GM23338 (cell line): ENCODE results near the gene KIAA2012. TPM values are rescaled to one million over a fixed set of nuclear protein-coding genes. Genes with fewer than 3 reads are reported as not detected.

Experiments used
- ATAC-seq: fragments of 200-7000 bp; cut with Tn5 transposase; 3 replicates; pipeline ENCODE4 v1.9.1; 2020
- DNase-seq: peaks from one replicate; pipeline ENCODE4 v3.0.0-alpha.2; 2015; ENCODE audit warnings: low spot score
- H2AFZ ChIP-seq: fragments of 200-600 bp; sonication (generic); 2 replicates; pipeline ENCODE4 v1.8.0; 2016; ENCODE audit warnings: antibody characterized with exemption, mild to moderate bottlenecking, moderate library complexity
- H3F3A ChIP-seq: fragments of 200-600 bp; sonication (generic); replicated peaks from 2 replicates; pipeline ENCODE4 v1.8.0; 2017; ENCODE audit warnings: antibody characterized with exemption, mixed run types, low read depth
- H3K27ac ChIP-seq: fragments of 200-600 bp; sonication (generic); 2 replicates; pipeline ENCODE4 v1.6.1; 2016; ENCODE audit warnings: low read depth
- H3K27me3 ChIP-seq: fragments of 200-600 bp; sonication (generic); 2 replicates; pipeline ENCODE4 v1.8.0; 2016; ENCODE audit warnings: mild to moderate bottlenecking, mixed run types, moderate library complexity; ENCODE audit not compliant: insufficient read depth
- H3K36me3 ChIP-seq: fragments of 200-600 bp; sonication (generic); 2 replicates; pipeline ENCODE4 v1.8.0; 2016; ENCODE audit warnings: mild to moderate bottlenecking; ENCODE audit not compliant: insufficient read depth
- H3K4me1 ChIP-seq: fragments of 200-600 bp; sonication (generic); 2 replicates; pipeline ENCODE4 v1.8.0; 2016; ENCODE audit warnings: mild to moderate bottlenecking, moderate library complexity; ENCODE audit not compliant: insufficient read depth
- H3K4me2 ChIP-seq: fragments of 200-600 bp; sonication (generic); 2 replicates; pipeline ENCODE4 v1.7.1; 2017; ENCODE audit warnings: mixed run types
- H3K4me3 ChIP-seq: fragments of 200-600 bp; sonication (generic); 2 replicates; pipeline ENCODE4 v1.6.1; 2016; ENCODE audit warnings: mixed run types
- H3K79me2 ChIP-seq: fragments of 200-600 bp; sonication (generic); replicated peaks from 2 replicates; pipeline ENCODE4 v1.8.0; 2017; ENCODE audit warnings: mild to moderate bottlenecking; ENCODE audit not compliant: insufficient read depth
- H3K9me2 ChIP-seq: fragments of 200-600 bp; sonication (generic); 2 replicates; pipeline ENCODE4 v1.8.0; 2017; ENCODE audit not compliant: insufficient read depth
- H4K20me1 ChIP-seq: fragments of 200-600 bp; sonication (generic); replicated peaks from 2 replicates; pipeline ENCODE4 v1.8.0; 2017; ENCODE audit warnings: mild to moderate bottlenecking; ENCODE audit not compliant: insufficient read depth
- H3K27ac Mint-ChIP-seq: 2 replicates; pipeline ENCODE4 v1.8.0; 2020; ENCODE audit warnings: inconsistent platforms, mild to moderate bottlenecking, moderate library complexity, mixed read lengths
- H3K27me3 Mint-ChIP-seq: 3 replicates; pipeline ENCODE4 v1.8.0; 2022; ENCODE audit warnings: low read depth, mild to moderate bottlenecking, moderate library complexity, mixed read lengths, inconsistent platforms; ENCODE audit not compliant: insufficient read depth, poor library complexity
- H3K36me3 Mint-ChIP-seq: 3 replicates; pipeline ENCODE4 v1.8.0; 2021; ENCODE audit warnings: low read depth, mild to moderate bottlenecking, inconsistent platforms, moderate library complexity, mixed read lengths
- H3K4me1 Mint-ChIP-seq: 3 replicates; pipeline ENCODE4 v1.8.0; 2020; ENCODE audit warnings: mild to moderate bottlenecking, inconsistent platforms, mixed read lengths
- H3K4me3 Mint-ChIP-seq: 3 replicates; pipeline ENCODE4 v1.8.0; 2021; ENCODE audit warnings: moderate library complexity, mild to moderate bottlenecking, inconsistent platforms, mixed read lengths
- H3K9me3 Mint-ChIP-seq: 3 replicates; pipeline ENCODE4 v1.8.0; 2020; ENCODE audit warnings: moderate library complexity, mild to moderate bottlenecking, inconsistent platforms, mixed read lengths
- CTCF ChIP-seq, 2 experiments: fragments of 200-600 bp in 1 of 2; sonication (generic) in 1 of 2; conservative IDR thresholded peaks; 2 replicates each; pipeline versions ENCODE4 v1.5.1 to v1.6.1; 2016 to 2017; ENCODE audit warnings: antibody characterized with exemption in 2 of 2, low read depth in 2 of 2, mild to moderate bottlenecking in 2 of 2, moderate library complexity in 1 of 2
- EZH2phosphoT487 ChIP-seq: fragments of 200-600 bp; sonication (generic); IDR thresholded peaks from one replicate; pipeline ENCODE4 v1.8.1; 2018; ENCODE audit warnings: antibody characterized with exemption; ENCODE audit not compliant: unreplicated experiment
- POLR2AphosphoS5 ChIP-seq: IDR thresholded peaks from 2 replicates; pipeline ENCODE4 v1.6.1; 2016; ENCODE audit warnings: antibody characterized with exemption, low read depth
- REST ChIP-seq: IDR thresholded peaks from one replicate; pipeline ENCODE4 v1.6.1; 2018; ENCODE audit warnings: antibody characterized with exemption; ENCODE audit not compliant: unreplicated experiment
- STAT1 ChIP-seq: IDR thresholded peaks from one replicate; pipeline ENCODE4 v1.6.1; 2016; ENCODE audit warnings: antibody characterized with exemption; ENCODE audit not compliant: unreplicated experiment
- polyA plus RNA-seq: library from polyadenylated mRNA; unstranded; fragments of >200 nt; fragmentation: Nextera tagmentation; extraction: Ambion mirVana; gene quantifications from 2 replicates; pipeline ENCODE4 v1.2.1, GENCODE V29; 2016
- total RNA-seq: library from RNA; depleted of rRNA; stranded (reverse); fragments of >200 nt; shearing (Covaris generic); gene quantifications from 2 replicates; pipeline ENCODE4 v1.2.3, GENCODE V29; 2014
- TF ChIP-seq, protein P1 (sequence below): fragments of 250-450 bp; sonication (Bioruptor Pico); IDR thresholded peaks from 2 replicates; pipeline ENCODE4 v1.5.0; 2020; ENCODE audit warnings: mild to moderate bottlenecking, moderate library complexity

The KIAA2012 gene
- total and polyA plus RNA-seq, 2 experiments from 2014 or later, result 0.03 to 0.08 TPM

DNA sequence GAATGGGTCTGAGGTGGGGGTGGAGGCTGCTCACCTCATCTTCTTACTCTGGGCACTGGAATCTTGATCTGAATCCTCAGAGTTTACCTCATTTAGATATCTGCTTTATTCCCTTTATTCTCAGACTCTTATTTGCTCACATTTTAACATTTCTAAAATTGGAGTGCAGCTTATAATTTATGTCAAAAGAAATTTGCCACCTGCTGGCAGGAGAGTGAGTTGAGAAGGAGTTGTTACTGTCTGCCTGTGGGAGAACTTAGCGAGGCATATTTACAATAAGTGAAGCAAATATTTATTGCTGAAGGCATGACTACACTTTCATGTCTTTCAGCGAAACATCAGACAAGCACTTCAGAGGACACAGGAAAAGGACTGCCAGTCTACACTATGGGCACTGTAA is 16.4 kb upstream of the KIAA2012 start:
- peaks cover 14% of the 10 kb centered on the region for H3K4me1 Mint-ChIP-seq
- TF ChIP-seq CTCF (conservative IDR thresholded peaks at IDR 0.05; ENCODE audit: low read depth in 2 of 2) (peak; percentile 5 to 37; a peak in 2 of 4 replicates), REST (no peak)
- ATAC-seq, result no peak
- peaks cover 6% of the 10 kb centered on the region for H3K27me3 Mint-ChIP-seq
- no peak for DNase-seq
- H3K27ac Mint-ChIP-seq, result no peak overlapping the region
- H3K9me3 Mint-ChIP-seq, result no peaks in the 10 kb centered on the region
- H3F3A ChIP-seq, result no peaks in the 10 kb centered on the region; the same call in 1 of the 2 replicates
- no peak overlapping the region for H3K27ac ChIP-seq
- H3K4me2 ChIP-seq, result no peak overlapping the region
- no peaks in the 10 kb centered on the region for H3K9me2 ChIP-seq
- H3K4me3 Mint-ChIP-seq, result no peak overlapping the region
- no peaks in the 10 kb centered on the region for H3K36me3 ChIP-seq
- H3K27me3 ChIP-seq, result no peaks in the 10 kb centered on the region
- H3K79me2 ChIP-seq, result no peaks in the 10 kb centered on the region
- H4K20me1 ChIP-seq, result no peaks in the 10 kb centered on the region
- peaks cover 13% of the 10 kb centered on the region for H3K4me1 ChIP-seq
- no peaks in the 10 kb centered on the region for H3K36me3 Mint-ChIP-seq
- H2AFZ ChIP-seq, result no peak overlapping the region
- no peak overlapping the region for H3K4me3 ChIP-seq

DNA sequence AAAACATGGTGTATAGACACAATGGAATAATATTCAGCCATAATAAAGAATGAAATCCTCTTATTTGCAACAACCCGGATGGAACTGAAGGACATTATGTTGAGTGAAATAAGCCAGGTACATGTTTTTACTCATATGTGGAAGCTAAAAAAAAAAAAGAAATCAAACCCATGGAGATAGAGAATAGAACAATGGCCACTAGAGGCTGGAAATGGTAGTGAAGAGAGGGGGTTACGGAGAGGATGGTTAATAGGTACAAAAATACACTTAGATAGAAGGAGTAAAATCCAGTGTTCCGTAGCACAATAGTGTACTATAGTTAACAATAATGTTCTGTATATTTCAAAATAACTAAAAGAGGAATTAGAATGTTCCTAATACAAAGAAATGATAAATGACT is 12.8 kb upstream of the KIAA2012 start:
- H3K4me3 Mint-ChIP-seq, result no peak overlapping the region
- Histone ChIP-seq H3K9me2 (no peaks in the 10 kb centered on the region), H3K27me3 (no peaks in the 10 kb centered on the region), H3K79me2 (no peaks in the 10 kb centered on the region), H3K4me3 (no peak overlapping the region), H3K27ac (no peak overlapping the region), H3K36me3 (no peaks in the 10 kb centered on the region), H3F3A (0 out of 2 replicates have a peak, but pooled peaks cover 4% of the 10 kb centered on the region), H3K4me1 (peaks cover 15% of the 10 kb centered on the region), H4K20me1 (no peaks in the 10 kb centered on the region), H3K4me2 (no peak overlapping the region), H2AFZ (no peak overlapping the region)
- H3K27me3 Mint-ChIP-seq, result no peaks in the 10 kb centered on the region
- ATAC-seq, result peak; percentile 56
- DNase-seq, result peak; percentile 60
- TF ChIP-seq POLR2AphosphoS5, result no peak
- peak; percentile 37 to 69 for TF ChIP-seq CTCF (conservative IDR thresholded peaks at IDR 0.05; ENCODE audit: low read depth in 2 of 2)
- TF ChIP-seq, protein P1, sequence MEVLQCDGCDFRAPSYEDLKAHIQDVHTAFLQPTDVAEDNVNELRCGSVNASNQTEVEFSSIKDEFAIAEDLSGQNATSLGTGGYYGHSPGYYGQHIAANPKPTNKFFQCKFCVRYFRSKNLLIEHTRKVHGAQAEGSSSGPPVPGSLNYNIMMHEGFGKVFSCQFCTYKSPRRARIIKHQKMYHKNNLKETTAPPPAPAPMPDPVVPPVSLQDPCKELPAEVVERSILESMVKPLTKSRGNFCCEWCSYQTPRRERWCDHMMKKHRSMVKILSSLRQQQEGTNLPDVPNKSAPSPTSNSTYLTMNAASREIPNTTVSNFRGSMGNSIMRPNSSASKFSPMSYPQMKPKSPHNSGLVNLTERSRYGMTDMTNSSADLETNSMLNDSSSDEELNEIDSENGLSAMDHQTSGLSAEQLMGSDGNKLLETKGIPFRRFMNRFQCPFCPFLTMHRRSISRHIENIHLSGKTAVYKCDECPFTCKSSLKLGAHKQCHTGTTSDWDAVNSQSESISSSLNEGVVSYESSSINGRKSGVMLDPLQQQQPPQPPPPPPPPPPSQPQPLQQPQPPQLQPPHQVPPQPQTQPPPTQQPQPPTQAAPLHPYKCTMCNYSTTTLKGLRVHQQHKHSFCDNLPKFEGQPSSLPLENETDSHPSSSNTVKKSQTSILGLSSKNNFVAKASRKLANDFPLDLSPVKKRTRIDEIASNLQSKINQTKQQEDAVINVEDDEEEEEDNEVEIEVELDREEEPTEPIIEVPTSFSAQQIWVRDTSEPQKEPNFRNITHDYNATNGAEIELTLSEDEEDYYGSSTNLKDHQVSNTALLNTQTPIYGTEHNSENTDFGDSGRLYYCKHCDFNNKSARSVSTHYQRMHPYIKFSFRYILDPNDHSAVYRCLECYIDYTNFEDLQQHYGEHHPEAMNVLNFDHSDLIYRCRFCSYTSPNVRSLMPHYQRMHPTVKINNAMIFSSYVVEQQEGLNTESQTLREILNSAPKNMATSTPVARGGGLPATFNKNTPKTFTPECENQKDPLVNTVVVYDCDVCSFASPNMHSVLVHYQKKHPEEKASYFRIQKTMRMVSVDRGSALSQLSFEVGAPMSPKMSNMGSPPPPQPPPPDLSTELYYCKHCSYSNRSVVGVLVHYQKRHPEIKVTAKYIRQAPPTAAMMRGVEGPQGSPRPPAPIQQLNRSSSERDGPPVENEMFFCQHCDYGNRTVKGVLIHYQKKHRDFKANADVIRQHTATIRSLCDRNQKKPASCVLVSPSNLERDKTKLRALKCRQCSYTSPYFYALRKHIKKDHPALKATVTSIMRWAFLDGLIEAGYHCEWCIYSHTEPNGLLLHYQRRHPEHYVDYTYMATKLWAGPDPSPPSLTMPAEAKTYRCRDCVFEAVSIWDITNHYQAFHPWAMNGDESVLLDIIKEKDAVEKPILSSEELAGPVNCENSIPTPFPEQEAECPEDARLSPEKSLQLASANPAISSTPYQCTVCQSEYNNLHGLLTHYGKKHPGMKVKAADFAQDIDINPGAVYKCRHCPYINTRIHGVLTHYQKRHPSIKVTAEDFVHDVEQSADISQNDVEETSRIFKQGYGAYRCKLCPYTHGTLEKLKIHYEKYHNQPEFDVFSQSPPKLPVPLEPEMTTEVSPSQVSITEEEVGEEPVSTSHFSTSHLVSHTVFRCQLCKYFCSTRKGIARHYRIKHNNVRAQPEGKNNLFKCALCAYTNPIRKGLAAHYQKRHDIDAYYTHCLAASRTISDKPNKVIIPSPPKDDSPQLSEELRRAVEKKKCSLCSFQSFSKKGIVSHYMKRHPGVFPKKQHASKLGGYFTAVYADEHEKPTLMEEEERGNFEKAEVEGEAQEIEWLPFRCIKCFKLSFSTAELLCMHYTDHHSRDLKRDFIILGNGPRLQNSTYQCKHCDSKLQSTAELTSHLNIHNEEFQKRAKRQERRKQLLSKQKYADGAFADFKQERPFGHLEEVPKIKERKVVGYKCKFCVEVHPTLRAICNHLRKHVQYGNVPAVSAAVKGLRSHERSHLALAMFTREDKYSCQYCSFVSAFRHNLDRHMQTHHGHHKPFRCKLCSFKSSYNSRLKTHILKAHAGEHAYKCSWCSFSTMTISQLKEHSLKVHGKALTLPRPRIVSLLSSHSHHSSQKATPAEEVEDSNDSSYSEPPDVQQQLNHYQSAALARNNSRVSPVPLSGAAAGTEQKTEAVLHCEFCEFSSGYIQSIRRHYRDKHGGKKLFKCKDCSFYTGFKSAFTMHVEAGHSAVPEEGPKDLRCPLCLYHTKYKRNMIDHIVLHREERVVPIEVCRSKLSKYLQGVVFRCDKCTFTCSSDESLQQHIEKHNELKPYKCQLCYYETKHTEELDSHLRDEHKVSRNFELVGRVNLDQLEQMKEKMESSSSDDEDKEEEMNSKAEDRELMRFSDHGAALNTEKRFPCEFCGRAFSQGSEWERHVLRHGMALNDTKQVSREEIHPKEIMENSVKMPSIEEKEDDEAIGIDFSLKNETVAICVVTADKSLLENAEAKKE, result no peak
- TF ChIP-seq STAT1, result no peak
- no peak for TF ChIP-seq EZH2phosphoT487
- H3K9me3 Mint-ChIP-seq, result no peaks in the 10 kb centered on the region
- H3K27ac Mint-ChIP-seq, result no peak overlapping the region
- H3K36me3 Mint-ChIP-seq, result no peaks in the 10 kb centered on the region
- peaks cover 17% of the 10 kb centered on the region for H3K4me1 Mint-ChIP-seq
